Stimulated activated CD4-positive, alpha-beta T cell treated with anti-CD3 and anti-CD28 coated beads, Interleukin-1b, Interleukin-23, amount 100 ng/mL, for 1 hour (primary cell): ENCODE data around the gene PLXNB1.
"Not testable (repeated sequence)": the region's sequence is repeated elsewhere in the genome, so short reads cannot be mapped to it uniquely, and the experiment has no call there.

Experiments
- DNase-seq, 2 donors: peaks; one replicate each; pipeline ENCODE4 v3.0.0-alpha.2; 2020; ENCODE audit warnings: low read depth in 2 of 2

The PLXNB1 gene

DNA sequence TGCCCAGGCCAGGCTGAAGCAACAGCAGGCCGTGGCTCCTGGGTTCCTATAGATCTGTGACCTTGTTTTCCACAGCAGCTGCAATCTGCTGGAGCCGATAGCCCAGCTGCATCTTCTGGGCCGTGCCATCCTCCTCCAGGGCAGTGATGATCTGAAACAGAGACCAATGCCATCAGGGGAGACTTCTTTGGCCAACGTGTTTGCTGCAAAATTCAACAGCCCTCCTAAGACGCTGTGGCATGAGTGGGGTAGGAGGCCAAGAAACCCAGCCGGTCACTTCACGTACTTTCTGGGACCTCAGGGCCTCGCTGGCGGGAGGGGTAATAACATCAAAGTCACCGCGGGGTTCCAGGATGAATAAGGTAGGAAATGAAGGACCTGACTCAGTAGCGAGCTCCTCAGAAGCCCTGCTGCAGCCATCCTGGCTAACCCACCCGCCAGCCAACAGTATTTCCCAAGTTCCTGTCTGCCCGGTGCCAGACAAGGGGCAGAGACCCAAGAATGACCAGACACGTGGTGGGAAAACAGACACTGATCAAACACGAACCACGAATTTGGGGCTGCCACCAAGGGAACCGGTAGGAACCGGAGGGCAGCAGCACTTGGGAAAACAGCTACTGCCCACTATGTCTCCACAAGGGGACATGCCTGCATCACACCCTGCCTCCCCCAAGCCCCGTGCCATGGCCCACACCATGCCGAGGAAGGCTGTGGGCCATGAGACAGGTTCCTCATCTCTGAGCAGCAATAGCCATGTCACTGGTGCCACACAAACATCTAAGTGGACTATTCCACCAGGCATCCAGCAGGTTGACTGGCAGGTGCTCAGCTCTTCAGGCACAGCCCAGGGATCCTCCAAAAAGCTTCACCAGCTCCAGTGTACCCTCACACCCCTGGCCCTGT lies 25.2 kb downstream of the PLXNB1 start:
- no peak for DNase-seq

DNA sequence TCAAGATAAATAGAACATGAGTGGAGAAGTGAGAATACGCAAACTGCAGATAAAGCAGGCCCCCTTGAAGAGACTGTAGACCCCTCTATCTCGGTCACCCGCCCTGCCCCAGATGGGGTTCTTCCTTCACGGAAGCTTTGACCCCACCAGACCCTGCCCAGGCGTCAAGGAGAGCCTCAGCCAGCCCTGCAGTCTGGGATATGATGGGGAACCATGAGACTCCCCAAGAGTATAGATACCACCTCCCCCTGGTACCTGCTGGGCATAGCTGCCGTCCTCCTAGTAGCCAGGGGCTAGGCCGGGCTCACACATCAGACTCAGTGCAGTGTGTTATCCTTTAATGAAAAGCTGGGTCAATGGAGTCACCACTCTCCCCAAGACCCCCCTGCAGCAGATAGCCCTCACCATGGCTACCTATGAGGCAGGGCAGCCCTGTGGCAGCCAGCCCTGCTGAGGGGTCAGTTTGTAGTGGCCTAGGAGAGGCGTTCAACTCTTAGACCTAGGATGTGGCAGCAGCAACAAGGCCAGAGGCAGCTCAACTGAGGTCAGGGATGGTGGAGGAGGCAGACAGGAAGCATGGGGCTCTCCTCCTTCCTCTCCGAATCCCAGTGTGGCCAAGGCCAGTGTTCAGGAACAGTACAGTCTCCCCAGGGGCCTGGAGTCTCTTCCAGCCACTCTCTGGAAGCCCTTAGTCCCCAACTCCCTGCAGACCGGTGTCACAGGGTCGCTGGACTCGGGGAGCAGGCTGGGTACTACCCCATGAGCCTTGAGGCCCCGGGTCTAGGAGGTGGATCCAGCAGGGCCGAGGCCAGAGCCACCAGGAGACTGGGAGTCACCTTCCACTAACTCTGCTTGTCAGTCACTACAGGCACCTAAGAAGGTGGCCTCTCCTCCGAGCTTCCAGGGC lies 26.1 kb downstream of the PLXNB1 start:
- DNase-seq, result no peak

DNA sequence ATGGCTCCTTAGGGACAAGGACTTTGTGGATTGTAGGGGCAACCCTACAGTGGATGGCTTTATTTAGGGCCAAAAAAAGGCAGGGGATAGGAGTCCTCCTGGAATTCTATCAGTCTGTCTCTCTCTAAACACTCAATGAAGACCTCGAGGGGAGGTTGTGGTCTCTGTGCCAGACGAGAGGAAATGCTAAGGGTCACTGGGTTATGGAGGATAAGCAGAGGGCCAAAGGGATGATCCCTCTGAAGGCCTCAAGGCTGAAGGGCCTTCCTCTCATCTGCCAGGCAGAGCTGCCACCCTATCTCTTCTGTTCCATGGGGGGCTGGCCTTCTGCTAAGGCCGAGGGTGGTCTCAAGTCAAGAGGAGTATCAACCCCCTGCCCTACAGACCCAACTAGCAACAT lies 27.0 kb downstream of the PLXNB1 start:
- DNase-seq, result no peak

DNA sequence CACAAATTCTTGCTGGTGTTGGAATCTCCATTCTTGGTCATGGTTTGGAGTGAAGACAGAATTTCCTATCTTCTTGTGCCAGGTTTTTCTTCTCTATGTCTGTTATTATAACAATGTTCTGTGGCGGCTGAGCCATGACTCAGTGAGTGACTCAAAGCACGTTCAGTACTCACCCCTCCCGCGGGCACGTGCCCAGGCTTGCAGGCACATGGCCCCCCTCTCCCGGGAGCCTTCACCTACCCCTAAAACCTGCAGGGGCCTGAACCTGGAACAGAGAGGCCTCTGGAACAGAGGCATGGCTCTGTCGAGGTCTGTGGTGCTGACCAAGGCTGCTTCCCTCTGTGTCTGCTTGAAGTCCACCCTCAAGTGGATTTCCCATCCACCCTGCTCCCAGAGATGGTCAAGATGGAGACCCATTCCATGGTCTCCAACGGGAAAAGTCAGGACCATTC lies 27.6 kb downstream of the PLXNB1 start:
- no peak for DNase-seq

DNA sequence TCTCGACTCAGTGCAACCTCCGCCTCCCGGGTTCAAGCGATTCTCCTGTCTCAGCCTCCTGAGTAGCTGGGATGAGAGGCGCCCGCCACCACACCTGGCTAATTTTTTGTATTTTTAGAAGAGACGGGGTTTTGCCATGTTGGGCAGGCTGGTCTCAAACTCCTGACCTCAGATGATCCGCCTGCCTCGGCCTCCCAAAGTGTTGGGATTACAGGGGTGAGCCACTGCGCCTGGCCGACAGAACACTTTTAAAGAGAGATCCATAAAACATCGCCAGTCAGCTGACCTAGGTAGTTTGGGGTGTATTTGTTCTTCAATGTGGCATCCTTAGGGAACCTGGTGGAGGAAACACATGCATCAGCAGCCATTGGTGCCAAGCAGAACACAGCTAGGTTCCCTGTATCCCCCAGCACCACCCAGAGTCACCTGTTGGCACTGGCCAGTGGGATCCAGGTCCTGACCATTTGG lies 28.4 kb downstream of the PLXNB1 start:
- not testable (repeated sequence) for DNase-seq

DNA sequence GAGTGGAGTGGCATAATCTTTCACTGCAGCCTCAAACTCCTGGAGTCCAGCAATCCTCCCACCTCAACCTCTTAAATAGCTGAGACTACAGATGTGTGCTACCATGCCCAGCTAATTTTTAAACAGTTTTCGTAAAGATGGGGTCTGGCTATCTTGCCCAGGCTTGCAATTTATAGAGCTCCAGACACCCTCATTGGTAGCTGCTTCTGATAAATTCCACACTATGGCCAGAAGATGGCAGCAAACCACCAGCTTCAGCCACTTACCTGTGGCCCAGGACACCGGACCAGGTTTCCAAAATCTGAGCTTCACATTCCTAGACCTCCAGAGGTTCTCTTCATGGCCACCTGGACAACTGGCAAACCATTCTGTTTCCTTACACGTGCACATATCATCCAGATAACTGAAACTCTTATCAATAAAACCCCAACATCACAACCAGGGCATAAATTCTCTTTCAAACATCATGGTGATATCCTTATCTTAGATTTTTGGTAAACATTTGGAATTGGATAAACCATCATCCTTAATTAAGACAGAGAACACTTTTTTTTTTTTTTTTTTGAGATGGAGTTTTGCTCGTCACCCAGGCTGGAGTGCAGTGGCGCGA lies 29.0 kb downstream of the PLXNB1 start:
- DNase-seq, result peak; percentile 19 to 28

DNA sequence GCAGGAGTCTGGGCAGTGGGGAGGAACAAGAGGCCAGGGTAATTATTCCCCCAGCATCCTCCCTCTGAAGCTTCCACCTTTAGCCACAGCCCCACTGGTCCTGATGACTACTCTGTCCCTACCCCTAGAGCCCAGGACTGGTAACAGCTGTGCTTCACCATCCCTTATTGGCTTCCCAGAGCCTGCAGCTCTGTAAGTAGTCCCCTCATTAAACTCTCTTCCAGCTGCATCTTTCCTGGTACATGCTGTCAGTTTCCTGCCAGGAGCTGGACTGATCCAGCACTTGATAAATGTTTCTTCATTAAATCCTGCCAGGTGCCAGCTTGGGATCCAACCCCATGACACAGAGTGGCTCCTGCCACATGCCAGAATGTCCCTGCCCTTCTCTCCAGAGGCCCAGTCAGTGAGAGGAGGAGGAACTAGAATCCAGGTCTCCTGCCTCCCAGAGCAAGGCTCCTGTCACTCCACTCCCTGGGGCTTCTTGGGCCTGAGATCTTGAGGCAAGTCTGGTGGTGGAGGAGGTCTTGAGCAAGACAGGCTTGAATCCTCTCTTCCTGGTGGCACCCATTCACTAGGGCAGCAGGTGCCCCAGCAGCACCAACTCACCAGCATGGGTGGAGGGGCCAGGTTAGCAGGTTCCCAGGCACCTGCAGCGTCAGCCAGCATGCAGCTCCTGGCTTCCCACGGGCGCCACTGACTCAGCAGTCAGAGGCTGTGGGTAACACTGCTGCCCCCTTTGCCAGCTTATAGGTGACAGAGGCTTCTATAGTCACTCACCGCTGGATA lies 30.3 kb downstream of the PLXNB1 start:
- DNase-seq, result no peak

DNA sequence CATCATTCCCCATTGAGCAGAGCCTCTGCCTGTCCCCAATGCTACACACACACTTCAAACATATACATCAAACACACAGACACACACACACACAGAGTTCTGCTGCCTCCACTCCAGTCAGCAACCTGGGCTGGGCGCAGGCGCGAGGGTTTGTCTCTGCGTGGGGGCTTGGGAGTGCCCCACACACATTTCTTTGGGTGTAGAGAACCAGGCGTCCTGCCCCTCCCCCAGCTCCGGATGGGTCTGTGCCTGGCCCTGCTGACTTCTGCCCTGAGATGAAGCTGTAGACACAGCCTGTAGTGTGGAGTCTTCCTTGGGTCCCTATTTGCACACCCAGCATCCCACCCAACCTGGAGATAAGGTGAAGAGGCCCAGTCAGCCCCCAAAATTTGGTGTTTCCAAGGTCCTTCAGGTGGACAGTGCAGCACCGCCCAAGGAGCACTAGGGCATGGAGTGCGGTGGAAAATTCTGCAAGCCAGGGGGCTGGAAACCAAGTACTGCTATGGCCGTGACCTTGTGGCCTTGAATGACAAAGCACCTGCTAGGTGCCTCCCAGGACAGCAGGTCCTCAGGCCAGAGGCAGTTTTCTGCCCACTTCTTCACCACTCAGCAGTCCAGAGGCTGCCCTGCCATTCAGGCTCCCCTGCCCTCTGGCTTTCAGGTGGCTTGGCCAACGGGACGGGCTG lies 31.0 kb downstream of the PLXNB1 start:
- no peak for DNase-seq

DNA sequence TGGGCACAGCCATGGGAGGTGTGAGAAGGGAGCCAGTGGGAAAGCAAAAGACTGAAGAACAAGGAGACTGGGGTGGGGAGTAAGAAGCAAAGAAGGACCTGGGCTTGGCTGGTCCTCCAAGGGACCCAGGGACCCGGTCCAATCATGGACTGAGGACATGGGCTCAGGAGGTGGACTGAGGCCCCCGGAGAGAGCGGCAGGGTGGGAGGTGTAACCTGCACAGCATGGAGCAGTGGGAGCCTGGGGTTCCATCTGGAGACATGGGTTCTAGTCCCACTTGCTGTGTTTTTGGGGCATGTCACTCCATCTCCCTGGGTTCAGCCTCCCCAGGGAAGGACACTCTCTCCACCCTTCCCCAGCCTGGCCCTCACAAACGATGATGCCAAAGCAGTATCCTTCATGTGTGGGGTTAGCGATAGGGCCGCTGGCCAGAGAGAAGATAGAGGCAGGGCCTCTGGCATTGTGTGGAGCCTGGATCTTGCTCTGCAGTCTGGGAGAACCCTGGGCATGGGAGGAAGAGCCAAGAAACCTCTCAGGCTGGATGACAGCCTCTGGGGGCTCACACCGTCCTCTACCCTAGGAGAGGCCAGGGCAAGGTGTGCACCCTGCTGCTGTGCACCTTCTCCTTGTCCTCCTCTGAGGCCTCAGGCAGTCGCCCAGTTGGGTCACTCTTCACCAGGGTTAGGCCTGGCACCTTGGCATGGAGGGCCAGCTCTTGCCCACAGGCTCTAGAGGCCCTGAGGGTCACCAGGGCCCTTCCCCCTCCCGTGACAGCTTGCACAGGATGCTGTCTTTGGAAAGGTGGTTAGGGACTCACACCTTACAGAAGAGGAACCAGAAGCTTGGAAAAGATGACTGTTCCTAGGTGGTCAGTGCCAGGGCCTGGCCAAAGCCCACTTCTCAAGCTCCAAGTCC lies 31.9 kb downstream of the PLXNB1 start:
- no peak for DNase-seq

DNA sequence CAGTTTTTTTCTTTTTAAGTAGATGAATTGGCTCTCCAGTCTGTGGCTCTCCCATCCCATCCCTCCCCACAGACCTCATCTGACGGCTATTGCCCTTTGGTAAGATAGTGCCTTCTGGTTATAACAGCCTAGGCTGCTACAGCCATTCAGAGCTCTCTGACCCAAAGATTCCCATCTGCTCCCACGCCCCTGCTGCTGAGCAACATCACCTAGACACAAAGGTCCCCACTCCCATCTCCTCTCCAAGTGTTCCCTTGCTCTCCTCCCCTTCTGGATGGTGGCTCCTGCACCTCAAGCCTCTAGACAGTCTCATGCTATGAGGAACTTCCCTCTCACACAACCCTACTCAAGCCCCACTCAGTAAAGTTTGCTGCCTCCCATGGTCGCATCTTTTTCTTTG lies 34.2 kb downstream of the PLXNB1 start:
- DNase-seq, result no peak

DNA sequence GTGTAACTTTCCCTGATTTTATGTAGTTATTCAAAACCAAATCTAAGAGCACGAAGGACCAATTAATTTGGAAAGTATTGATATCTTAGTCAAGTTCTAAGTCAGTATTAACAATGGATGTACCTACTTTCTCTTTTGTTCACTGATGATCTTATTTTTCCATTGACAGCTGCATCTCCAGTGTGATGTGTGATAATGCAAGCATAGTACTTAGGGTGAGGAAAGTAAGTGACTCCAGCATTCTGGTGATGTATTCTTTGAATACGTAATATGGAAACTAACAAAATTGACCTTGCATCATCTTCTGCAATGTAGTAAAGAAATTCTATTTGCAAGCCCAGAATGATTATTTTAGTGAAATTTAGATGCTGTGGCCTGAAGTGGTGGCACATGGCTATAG lies 35.5 kb downstream of the PLXNB1 start:
- DNase-seq, result no peak

DNA sequence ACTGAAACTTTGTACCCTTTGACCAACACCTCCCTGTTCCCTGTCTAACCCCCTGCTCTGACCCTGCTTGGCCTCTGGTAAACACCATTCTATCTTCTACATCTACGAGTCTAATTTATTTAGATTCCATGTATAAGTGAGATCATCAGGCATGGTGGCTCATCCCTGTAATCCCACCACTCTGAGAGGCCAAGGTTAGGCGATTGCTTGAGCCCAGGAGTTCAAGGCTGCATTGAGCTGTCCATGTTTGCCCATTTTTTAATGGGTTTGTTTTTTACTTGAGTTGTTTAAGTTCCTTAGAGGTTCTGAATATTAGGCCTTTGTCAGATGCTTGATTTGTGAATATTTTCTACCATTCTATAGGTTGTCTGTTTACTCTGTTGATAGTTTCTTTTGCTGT lies 40.9 kb downstream of the PLXNB1 start:
- no peak for DNase-seq

DNA sequence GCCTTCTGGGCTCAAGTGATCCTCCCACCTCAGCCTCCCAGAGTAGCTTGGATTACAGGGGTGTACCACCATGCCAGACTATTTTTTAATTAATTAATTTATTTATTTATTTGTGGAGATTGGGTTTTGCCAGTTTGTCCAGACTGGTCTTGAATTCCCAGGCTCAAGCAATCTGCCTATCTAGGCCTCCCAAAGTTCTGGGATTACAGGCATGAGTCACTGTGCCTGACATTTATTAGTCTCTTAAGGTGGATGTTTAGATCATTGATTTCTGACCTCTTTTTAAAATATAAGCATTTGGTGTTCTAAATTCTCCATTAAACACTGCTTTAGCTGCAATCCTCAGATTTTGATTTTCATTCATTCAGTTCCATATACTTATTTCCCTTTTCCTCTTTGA lies 42.3 kb downstream of the PLXNB1 start:
- DNase-seq, result no peak

DNA sequence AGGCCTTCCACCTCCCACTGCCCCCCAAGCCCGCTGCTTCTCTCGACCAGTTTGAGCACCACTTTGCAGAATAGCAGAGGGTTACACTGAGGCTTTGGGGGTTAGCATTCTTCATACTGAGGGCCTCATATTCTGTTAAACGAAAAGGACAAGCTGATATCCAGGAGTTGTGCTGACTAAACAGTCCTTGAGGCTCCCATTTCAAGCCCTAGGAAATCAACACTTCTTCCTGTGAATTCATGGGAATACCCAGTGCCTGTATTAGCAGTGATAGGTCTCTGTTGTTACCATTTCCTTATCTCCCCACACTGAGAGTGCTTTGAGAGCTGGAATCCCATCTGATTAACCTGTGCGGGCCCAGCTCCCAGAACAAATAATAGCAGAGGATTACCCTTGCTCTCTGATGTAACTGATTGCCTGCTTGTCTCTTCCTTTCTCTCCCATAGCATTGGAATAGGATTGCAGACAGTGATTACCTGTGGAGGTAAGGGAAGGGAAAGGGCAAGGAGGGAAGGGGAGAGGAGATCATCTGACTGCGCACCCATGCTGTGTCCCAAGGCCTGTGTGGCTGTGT lies 56.9 kb downstream of the PLXNB1 start:
- DNase-seq, result no peak

DNA sequence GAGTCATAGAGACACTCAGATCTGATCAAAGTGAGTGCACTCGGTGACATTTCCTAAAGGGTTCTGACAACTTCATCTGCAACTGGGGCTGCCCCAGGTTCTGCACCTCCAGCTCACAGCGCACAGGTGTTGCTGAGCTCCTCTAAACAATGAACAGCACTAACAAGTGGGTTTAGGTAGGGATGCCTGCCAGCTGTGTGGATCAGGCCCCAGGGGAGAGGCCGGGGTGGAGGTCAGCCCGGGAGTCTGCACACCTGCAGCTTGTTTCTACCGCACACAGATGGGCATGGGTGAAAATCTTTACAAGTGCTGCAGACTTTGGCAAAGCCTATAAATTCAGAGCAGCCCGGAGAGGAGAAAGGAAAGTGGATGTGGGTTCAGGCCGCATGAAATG lies 57.5 kb downstream of the PLXNB1 start:
- DNase-seq, result no peak

DNA sequence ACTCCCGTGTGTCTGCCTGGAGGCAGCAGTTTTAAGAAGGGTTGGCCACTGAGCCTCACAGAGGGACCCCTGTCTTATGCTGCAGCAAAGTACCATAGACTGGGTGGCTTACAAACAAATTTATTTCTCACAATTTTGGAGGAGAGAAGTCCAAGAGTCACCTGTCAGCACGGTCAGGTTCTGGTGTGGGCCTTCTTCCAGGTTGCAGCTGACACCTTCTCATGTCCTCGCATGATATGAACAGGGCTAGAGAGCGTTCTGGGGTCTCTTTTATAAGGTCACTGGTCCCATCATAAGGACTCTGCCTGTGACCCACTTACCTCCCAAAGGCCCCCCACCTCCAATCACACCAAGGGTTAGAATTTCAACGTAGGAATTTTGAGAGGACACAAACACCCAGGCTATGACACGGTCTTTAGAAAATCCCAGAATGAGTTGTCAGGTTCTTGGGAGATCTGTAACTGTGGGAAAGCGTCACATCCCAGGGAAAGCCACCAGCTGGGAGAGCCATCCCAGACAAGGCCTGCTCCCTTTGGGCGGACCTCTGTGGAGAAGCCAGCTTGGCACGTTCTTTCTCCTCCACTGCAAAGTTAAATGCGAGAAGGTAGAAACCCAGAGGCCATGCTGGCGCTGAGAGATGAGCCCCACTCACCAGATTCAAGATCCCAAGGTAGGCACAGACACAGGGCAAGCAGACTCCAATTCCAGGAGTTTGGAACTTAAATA lies 58.1 kb downstream of the PLXNB1 start, which contains the start of gene FBXW12:
TSS of gene FBXW12 (plus strand) at position 569 of the 726 bp plus-strand sequence. CDS start 549 bp downstream, outside the sequence.
- DNase-seq, result no peak

DNA sequence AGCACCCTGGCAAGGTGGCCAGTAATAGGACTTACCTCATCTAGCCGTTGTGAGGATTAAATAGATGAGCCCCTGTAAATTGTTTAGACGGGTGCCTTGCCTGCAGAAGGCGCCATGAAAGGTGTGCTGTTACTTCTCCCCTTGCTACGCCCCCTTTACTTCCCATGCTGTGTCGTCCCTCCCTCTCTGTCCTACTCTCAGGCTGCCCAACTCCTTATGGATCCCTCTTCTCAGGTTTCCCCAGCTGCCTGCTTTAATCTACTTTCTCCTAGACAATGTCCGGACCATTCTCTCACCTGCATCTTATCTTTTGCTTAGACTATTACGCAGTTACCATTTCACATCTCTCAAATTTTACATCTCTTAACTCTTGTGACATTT lies 59.6 kb downstream of the PLXNB1 start:
- DNase-seq, result no peak

DNA sequence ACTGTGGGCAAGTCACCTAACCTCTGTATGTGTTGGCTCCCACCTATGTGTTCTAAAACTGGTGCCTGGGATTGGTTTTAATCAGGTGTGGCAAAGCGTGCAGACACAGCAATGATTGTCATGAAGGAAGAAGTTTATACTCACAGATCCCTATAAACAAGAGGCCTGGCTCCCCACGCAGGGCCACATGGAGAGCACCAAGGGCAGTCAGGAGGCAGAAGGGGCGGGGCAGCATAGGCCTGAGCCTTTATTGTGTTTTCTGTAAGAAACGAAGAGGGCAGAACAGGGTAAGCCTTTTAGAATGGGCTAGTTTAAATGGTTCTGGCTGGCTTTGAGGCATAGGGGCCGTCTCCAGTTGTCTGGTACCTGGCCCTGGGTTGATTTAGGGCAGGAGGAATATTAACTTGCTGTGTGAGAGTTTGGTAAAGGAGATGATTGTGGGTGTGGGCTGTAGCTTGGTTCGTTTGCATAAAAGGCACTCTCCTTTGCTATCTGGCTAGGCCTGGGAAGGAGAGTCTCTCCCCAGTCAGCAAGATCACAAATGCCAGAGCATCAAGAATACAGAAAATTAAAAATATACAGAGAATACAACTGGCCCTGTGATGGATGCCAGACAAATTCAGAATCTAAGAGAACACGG lies 60.1 kb downstream of the PLXNB1 start:
- no peak for DNase-seq
